Epithelial cell of esophagus (primary cell): Measurements from ENCODE around the gene OTUD5.

Experiments
- DNase-seq: peaks from one replicate; pipeline ENCODE4 v3.0.0; 2010; ENCODE audit warnings: low read depth
- H3K4me3 ChIP-seq: 2 replicates; pipeline ENCODE4 v1.5.1; 2011; ENCODE audit warnings: mild to moderate bottlenecking, low read length, control low read depth
- TF ChIP-seq, protein P1 (sequence below): IDR thresholded peaks from 2 replicates; pipeline ENCODE4 v1.5.1; 2011; ENCODE audit warnings: low read depth, mild to moderate bottlenecking, low read length, control low read depth, inconsistent platforms; ENCODE audit not compliant: insufficient read depth; ENCODE audit errors: missing control alignments

The OTUD5 gene

DNA sequence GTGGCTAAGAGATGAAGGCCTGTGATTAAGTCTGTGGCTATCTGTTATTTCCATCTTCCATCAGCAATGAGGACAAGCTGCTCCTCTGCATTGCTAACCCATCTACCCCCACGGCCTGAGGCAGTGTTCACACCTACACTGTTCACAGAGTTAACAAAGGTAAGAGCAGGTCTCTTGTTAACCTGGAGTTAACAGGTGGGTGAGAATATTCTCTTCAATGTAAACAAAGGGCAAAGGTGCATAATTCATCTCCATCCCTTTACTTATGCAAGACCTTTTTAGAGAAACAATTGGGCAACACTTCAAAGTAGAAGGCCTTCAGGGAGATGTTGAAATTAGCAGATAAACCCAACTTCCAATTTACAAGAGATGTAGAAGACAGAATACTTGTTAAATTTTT lies 48.8 kb downstream of the OTUD5 start:
- no peak for DNase-seq
- no peak overlapping the region for H3K4me3 ChIP-seq
- TF ChIP-seq, protein P1, sequence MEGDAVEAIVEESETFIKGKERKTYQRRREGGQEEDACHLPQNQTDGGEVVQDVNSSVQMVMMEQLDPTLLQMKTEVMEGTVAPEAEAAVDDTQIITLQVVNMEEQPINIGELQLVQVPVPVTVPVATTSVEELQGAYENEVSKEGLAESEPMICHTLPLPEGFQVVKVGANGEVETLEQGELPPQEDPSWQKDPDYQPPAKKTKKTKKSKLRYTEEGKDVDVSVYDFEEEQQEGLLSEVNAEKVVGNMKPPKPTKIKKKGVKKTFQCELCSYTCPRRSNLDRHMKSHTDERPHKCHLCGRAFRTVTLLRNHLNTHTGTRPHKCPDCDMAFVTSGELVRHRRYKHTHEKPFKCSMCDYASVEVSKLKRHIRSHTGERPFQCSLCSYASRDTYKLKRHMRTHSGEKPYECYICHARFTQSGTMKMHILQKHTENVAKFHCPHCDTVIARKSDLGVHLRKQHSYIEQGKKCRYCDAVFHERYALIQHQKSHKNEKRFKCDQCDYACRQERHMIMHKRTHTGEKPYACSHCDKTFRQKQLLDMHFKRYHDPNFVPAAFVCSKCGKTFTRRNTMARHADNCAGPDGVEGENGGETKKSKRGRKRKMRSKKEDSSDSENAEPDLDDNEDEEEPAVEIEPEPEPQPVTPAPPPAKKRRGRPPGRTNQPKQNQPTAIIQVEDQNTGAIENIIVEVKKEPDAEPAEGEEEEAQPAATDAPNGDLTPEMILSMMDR: no peak

DNA sequence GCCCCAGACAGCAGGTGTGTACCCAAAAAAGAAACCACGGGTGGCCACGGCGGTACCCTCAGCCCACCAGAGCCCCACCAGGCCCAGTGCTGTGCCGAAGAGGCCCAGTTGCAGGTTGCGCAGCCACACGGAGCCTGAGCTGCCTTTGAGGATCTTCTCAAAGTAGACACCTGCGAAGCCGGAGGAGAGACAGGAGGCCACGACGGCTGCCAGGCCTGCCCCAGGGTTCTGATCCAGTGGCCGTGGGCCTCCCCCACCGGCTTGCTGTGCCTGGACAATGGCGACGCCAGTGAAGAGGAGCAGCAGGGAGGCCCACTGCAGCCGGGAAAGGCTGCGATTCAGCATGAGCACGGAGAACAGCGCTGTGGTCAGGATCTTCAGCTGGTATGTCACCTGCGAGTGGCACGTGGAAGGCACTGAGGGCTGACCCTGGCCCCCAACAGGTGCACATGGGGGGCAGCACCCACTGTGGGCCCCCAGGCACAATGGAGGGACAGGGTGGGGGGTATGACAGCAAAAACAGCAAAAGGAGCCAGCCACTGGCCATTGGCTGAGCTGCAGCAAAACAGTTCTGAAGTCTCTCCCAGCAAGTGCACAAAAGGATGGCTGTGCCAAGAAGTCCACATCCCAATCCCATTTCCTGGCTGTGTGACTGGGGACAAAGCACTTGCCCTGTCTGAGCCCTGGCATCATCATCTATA lies 52.2 kb downstream of the OTUD5 start:
- no peak for DNase-seq
- no peak overlapping the region for H3K4me3 ChIP-seq

DNA sequence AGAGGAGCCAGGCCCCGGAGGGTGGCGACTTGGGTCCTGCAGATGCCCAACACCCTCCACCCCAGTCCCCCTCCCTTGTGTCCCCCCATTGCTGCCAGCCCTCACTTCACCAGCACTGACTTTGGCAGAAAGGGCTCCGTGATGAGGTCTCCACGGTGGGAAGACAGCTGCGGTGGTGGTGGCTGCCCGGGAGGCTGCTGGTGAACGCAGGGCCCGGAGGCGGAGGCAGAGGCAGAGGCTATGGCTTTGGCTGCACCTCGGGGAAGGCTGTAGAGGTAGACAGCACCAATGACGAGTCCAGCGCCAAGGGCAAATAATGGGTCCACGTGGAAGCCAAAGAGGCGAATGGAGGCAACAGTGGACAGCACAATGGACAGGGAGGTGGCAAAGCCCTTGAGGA lies 52.8 kb downstream of the OTUD5 start:
- TF ChIP-seq, protein P1: no peak
- H3K4me3 ChIP-seq: no peak overlapping the region
- DNase-seq: no peak

More for the DNA sequence above, 52.2 kb downstream of the OTUD5 start:
- TF ChIP-seq, protein P1: no peak

DNA sequence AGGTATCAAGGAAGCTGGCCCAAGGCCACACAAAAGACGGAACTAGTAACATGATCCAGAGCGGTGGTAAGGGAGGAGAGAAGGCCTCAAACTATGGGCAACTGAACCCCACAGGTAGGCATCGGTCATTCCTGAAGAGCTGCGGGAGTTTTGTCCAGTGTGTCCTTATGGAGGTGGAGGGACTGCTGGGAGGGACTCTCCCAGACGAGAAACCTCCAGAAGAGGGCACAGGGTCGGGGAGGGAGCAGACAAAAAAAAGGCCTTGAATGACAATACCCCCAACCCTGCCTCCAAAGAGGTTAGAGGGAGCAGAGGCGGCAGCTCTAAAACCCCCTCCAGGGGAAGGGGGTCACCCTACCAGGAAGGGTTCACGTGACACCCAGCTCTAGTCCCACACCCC lies 53.2 kb downstream of the OTUD5 start:
- H3K4me3 ChIP-seq: no peak overlapping the region
- DNase-seq: no peak
- TF ChIP-seq, protein P1: no peak

DNA sequence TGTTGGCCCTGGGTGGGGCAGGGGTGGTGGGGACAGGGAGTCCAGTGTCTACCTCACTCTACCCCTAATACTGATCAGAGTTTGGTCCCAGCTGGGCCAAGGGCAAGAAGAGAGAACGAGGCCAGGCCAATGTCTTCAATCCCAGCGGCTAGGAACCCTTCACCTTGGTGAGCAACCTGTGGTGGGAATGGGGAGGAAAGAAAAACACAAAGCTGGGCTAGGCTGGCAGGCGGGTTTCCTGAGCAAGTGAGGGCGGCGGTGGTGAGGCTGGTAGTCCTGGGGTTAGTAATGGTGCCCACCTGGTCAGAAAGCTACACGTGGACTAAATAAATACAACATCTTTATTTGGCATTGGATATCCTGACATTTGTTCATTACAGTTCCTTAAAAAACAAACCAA lies 54.1 kb downstream of the OTUD5 start:
- DNase-seq: no peak
- no peak overlapping the region for H3K4me3 ChIP-seq
- TF ChIP-seq, protein P1: no peak

DNA sequence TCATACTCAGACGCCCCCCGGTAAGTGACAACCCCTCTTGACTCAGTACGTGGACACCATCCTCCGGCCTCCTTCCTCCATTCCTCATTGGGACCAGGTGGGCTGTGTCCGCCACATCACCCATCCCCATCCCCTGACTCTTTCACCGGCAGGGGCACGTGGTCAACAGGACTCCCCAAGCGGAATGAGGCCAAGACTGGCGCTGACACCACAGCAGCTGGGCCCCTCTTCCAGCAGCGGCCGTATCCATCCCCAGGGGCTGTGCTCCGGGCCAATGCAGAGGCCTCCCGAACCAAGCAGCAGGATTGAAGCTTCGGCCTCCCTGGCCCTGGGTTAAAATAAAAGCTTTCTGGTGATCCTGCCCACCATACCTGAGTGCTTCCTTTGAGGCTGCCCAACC lies 54.6 kb downstream of the OTUD5 start:
- no peak overlapping the region for H3K4me3 ChIP-seq
- TF ChIP-seq, protein P1: no peak
- DNase-seq: no peak

DNA sequence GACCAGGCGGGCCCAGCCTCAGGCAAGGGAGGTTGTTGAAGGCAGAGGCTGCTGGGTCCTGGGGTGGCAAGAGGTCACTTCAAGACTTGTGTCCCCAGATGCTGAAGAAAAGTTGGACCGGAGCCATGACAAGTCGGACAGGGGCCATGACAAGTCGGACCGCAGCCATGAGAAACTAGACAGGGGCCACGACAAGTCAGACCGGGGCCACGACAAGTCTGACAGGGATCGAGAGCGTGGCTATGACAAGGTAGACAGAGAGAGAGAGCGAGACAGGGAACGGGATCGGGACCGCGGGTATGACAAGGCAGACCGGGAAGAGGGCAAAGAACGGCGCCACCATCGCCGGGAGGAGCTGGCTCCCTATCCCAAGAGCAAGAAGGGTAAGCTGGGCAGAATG lies 55.3 kb downstream of the OTUD5 start:
- DNase-seq: no peak
- H3K4me3 ChIP-seq: no peak overlapping the region
- TF ChIP-seq, protein P1: no peak
